ENCODE results near the gene PPP1CC.

The PPP1CC gene

GRCh38 chr12:110721570-110721969 lies 21.1 kb downstream of the PPP1CC start:
- no peak for DNase-seq

GRCh38 chr12:110720516-110720915 lies 22.2 kb downstream of the PPP1CC start:
- DNase-seq: no peak

GRCh38 chr12:110718222-110718908 lies 24.3 kb downstream of the PPP1CC start:
- DNase-seq: no peak

- no peak for DNase-seq
These were observed 25.7 kb downstream of the PPP1CC start for GRCh38 chr12:110717037-110717436.

- no peak for DNase-seq
These were observed 33.8 kb downstream of the PPP1CC start for GRCh38 chr12:110708917-110709316.

- no peak for DNase-seq
These were observed 37.4 kb downstream of the PPP1CC start for GRCh38 chr12:110705309-110705708.

GRCh38 chr12:110704750-110705149 lies 37.9 kb downstream of the PPP1CC start:
- DNase-seq: no peak

- DNase-seq: no peak
These were observed 38.5 kb downstream of the PPP1CC start for GRCh38 chr12:110704231-110704630.

GRCh38 chr12:110702081-110702480 lies 40.6 kb downstream of the PPP1CC start:
- DNase-seq: no peak

GRCh38 chr12:110699591-110700445 lies 42.9 kb downstream of the PPP1CC start:
- no peak for DNase-seq

GRCh38 chr12:110698171-110698902 lies 44.4 kb downstream of the PPP1CC start:
- DNase-seq: peak; percentile 83

GRCh38 chr12:110697236-110697635 lies 45.5 kb downstream of the PPP1CC start:
- DNase-seq: no peak

GRCh38 chr12:110696283-110696682 lies 46.4 kb downstream of the PPP1CC start:
- no peak for DNase-seq

- DNase-seq: no peak
These were observed 48.3 kb downstream of the PPP1CC start for GRCh38 chr12:110694330-110694901.

- DNase-seq: no peak
These were observed 49.0 kb downstream of the PPP1CC start for GRCh38 chr12:110693731-110694130.

- DNase-seq: no peak
These were observed 52.6 kb downstream of the PPP1CC start for GRCh38 chr12:110690127-110690430.

GRCh38 chr12:110689281-110690126 lies 53.2 kb downstream of the PPP1CC start:
- DNase-seq: no peak

GRCh38 chr12:110688446-110689280 lies 54.0 kb downstream of the PPP1CC start, which contains the start of gene HVCN1:
Gene HVCN1, minus strand, starts transcription at chr12:110689115. Its CDS starts 5,870 bp downstream, at chr12:110683245.
- DNase-seq: peak; percentile 81

- no peak for DNase-seq
These were observed 55.1 kb downstream of the PPP1CC start for GRCh38 chr12:110687396-110688169.

GRCh38 chr12:110686294-110686903 lies 56.3 kb downstream of the PPP1CC start:
- DNase-seq: no peak
